ENCODE data around the gene JUND.
"Not testable (repeated sequence)": the region's sequence is repeated elsewhere in the genome, so short reads cannot be mapped to it uniquely, and the experiment has no call there.

Gene JUND

GRCh38 chr19:18281082-18282020 lies at the start of gene JUND:
Gene JUND, minus strand, starts transcription at chr19:18281622. Its CDS starts 138 bp downstream, at chr19:18281484.
- DNase-seq, result peak; percentile 96

GRCh38 chr19:18330868-18331267 lies 49.4 kb upstream of the JUND start:
- DNase-seq, result no peak

DNA sequence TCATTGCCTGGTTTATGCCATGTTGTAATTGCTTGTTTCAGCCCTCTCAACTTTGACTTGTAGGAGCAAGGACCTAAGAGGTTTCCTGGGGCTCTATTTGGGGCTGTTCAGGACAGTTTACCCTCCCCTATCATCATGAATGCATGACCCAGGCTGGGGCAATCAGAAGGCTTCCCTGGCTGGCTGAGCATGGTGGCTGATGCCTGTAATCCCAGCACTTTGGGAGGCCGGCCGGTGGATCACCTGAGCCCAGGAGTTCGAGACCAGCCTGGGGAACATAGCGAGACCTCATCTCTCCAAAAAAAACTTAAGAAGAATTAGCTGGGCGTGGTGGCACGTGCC lies 47.6 kb upstream of the JUND start:
- DNase-seq, result no peak

DNA sequence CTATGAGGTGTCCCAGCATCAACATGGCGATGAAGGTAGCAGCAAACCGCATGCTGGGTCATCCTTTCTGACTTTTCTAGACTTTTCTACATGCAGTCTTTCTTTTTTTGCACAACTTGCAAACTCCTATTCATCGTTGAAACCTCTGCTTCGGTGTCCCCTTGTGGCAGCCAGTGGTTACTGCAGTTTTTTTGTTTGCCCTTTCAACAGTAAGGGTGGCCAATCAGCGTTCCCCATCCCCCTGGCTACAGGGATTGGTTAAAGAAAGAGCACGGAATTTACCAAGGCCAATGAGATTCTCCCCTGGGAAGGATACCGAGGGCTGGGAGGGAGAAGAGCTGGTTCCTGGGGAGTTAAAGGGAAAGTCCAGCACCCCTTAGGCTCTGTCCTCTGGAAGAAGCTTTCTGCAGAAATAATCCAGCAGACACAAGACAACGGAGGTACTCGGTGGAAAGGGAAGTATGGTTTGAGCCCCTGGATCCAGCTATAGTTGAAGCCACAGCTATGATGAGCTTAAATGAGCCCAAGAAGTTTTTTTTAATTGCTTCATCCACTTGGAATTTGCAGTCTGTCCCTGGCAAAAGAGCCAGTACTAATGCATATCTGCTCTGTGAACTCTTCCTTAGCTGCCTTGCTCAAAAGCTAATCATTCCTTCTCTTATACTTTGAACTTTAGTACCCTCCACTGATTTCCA lies 47.1 kb upstream of the JUND start:
- peak; percentile 82 for DNase-seq

GRCh38 chr19:18326772-18327171 lies 45.4 kb upstream of the JUND start:
- DNase-seq, result no peak

DNA sequence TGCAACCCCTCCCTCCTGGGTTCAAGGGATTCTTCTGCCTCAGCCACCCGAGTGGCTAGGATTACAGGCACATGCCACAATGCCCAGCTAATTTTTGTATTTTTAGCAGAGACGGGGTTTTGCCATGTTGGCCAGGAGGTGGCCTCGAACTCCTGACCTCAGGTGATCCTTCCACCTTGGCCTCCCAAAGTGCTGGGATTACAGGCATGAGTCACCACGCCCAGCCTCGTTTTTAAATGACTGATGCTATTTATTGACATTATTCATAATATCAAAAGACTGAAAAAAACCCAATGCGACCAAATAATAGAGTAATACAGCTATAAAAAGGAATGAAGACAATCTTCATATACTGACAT lies 42.9 kb upstream of the JUND start:
- DNase-seq, result not testable (repeated sequence)

DNA sequence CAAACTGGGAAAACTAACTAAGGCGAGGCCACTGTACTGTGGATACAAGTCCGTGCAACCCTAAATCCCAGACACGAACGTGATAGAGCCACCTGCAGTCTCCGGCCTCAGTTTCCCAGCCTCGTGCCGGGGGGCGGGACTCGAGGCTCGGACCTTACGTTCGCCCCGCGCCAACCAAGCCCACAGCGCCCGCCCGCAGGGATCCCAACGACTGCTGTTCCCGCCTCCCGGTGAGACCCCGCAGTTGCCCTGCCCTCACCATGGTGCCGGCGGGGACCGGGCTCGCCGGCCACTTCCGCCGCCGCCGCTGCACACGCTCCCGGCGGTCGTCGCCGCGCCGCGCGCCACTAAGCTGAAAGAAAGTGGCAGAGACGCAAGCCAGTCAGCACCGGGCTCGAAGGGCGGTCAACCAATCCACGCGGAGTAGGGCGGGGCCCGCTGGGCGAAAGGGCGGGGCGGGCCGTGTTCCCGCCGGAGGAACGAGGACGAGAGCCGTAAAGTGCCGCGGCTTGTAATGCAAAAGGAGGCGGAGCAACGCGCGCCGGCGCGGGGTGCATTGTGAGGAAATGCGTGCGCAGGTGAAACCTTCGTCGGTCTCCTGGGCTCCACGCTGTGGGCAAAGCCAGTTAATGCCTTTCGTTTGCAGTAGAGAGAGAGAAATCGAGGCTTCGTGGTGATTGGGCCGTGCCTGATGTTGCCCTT lies 41.5 kb upstream of the JUND start, which contains the start of gene LSM4:
Gene LSM4, minus strand, starts transcription at position 318 of the 702 bp plus-strand sequence. Its CDS starts 56 bp downstream, at position 262.
- peak; percentile 100 for DNase-seq

DNA sequence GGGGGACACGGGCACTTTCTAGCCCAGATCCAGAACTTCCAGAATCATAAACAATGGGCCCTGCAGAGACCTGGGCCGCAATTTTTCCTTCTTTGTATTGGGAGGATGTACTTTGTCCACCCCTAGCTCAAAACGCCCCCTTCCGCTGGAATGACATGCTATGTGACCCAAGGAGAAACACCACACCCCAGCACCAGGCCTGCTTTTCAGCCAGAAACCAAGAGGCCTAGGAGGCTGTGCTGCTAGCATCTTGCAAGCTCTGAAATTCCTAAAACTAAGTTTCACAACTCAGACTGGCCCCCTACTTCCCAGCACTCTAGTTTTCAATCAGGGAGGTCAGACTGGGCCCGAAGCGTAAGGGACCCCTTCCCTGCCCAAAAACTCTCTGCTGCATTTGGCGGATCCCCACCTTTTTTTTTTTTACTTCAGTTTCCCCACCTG lies 40.9 kb upstream of the JUND start:
- no peak for DNase-seq

GRCh38 chr19:18321734-18322102 lies 40.3 kb upstream of the JUND start:
- no peak for DNase-seq

GRCh38 chr19:18320865-18321733 lies 39.7 kb upstream of the JUND start:
- no peak for DNase-seq

DNA sequence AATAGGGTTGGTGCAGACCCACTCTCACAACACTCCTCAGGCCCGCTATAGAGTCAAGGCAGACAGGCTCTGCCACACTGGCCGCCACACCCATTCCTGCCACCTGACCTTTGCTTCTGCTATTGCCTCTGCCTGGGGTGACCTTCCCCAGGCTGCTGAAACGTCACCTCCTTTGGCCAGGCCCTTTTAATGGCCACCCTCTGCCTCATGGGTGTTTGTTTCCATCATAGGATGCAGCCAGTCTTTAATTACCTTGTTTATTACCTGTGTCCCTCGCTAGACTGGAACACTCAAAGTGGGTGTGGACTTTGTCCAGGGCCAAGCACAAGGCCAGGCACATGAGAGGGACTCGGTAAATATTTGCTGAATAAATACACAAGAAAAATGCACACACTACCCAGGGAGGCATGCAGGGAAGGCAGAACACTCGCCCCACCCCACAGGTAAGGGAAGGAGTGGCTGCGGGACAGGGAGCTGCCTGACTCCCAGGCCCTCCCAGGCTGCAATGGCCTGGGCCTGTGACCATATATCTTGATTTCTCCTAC lies 38.2 kb upstream of the JUND start:
- no peak for DNase-seq

DNA sequence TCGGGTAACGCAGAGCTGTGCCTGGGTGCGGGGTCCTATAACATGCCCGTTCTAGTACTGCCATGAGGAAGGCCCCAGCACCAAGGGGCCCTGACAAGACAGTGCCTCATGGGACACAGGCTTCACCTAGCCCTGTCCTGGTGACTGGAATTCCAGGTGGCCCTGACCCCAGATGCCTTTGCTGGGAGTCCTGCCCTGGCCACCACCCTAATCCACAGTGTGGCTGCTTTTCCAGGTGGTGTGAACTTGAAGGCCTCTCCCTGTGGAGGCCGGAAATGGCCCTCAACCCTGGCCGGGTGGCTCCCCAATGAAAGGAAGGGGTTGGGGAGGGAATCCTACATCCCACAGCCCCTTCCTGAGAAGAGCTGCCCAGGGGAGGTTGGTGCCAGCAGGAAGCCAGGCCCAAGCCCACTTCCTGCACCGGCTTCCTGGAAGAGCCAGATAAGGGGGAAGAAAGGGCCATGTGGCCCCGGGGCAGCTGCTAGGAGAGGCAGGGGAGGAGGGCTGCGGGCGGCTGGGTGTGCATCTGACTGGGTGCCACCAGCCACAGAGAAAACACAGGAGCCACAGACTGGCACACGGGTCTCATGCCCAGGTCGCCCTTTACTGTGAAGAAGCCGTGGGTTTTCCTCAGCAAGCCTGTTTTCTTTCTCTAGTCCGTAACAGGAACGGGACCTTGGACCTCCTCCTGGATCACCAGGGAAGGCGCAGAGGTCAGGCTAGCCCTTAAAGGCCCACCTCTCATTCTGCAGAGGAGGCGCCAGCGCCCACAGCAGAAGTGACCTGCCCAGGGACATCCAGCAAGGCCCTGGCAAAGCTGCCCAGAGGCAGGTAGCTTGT lies 36.8 kb upstream of the JUND start:
- DNase-seq, result peak; percentile 38

GRCh38 chr19:18313398-18313797 lies 32.0 kb upstream of the JUND start:
- no peak for DNase-seq

DNA sequence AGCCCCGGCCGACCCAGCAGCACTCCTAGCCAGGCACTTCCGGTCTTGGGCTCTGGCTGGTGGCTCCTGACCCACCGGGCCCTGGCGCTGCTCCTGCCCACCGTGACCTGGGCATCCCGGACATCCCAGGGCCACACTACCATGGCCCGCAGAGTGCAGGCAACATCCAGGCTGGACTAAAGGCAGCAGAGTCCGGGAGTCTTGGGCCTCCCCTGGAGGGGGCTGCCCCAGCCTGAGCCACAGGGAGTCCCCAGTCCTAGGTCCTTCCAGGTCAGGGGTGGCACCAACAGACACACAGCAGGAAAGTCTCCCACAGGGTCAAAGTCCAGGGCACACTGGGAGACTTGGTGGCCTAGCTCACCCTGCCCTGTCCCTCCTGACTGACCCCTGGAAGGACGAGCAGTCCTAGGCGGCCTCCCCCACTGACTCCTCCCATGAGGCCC lies 30.7 kb upstream of the JUND start:
- DNase-seq, result no peak

- DNase-seq, result no peak
Measured at GRCh38 chr19:18311502-18312091, 30.2 kb upstream of the JUND start.

DNA sequence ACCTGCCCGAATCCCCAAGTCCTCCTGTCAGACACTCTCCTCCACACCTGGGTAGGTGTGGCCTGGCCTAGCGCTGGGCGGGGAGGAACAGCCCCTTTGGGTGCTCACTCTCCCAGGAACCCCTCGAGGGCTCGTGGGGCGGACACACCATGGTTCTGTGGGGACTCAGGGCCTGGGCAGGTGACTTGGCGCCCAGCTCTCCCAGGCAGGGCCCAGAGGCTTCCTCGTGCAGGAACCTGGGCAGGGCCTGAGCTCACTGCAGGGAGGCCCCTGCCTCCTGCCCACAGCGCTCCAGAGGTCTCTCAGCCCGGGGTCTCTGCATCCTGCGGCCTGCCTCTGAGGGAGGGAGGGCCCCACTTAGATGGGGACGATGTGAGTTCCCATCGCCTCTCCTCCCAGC lies 29.5 kb upstream of the JUND start:
- DNase-seq, result no peak

DNA sequence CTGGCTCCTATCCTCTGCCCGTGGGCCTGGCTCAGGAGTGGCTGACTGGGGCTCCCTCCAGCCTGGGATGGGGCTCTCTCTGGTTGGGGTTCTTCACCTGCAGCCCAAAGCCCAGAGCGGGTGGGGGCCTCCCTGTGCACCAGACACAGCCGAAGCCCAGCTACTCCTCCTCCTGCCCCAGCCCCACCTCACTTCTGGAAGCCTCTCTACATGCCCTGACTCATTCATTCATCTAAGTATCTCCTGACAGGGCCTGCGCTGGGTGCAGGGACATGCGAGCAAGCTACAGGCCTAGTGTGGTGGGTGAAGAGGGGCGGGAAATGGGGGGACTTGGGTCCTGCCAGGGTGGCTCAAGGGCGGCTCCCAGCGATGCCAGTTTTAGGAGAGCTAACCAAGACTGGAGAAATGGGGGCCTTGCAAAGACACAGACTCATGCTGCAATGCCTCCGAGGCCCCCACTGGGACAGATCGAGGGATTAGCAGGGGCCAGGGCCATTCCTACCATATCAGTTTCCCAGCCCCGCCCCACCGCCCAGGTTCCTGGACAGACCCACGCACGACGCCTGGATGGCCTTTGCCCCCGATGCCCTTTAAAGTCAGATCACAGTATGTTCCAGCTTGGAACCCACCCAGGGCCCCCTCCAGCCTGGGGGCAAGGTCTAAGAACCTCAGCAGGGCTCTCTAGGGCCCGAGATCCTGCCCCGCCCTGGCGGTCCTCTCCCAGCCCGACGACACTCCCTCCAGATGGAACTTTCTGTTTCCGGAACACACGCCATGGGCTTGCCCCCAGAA lies 28.9 kb upstream of the JUND start:
- no peak for DNase-seq

GRCh38 chr19:18309525-18310064 lies 28.2 kb upstream of the JUND start:
- DNase-seq, result no peak

DNA sequence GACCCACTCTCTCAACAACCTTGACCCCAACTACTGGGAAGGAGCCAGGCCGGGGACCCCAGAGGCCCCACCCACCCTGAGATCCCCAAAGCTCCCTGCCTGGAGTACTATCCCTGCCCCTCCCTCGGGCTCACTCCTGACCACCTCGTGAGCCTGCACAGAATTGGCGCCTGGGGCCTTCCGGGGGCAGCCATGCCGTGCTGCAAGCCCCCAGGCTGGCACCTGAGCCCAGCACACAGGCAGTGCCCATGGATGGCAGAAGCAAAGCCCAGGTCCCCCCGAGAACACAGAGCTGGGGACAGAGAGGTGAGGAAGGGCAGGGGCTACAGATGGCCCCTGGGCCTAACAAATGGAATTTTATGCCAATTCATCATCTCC lies 27.5 kb upstream of the JUND start:
- DNase-seq, result no peak

All from activated effector memory CD4-positive, alpha-beta T cell treated with Interleukin-2 at 50 U/mL for 16 hours (primary cell).